HG02840 (cell line): ENCODE measurements around the gene ATP10A.
"Not testable (repeated sequence)": the region's sequence is repeated elsewhere in the genome, so short reads cannot be mapped to it uniquely, and the experiment has no call there.

ENCODE experiments used
- ATAC-seq: cut with Tn5 transposase; IDR thresholded peaks from one replicate; pipeline ENCODE4 v1.9.1; 2021; ENCODE audit warnings: mild to moderate bottlenecking, moderate library complexity, moderate number of reproducible peaks; ENCODE audit not compliant: unreplicated experiment, low FRiP score

Gene ATP10A

DNA sequence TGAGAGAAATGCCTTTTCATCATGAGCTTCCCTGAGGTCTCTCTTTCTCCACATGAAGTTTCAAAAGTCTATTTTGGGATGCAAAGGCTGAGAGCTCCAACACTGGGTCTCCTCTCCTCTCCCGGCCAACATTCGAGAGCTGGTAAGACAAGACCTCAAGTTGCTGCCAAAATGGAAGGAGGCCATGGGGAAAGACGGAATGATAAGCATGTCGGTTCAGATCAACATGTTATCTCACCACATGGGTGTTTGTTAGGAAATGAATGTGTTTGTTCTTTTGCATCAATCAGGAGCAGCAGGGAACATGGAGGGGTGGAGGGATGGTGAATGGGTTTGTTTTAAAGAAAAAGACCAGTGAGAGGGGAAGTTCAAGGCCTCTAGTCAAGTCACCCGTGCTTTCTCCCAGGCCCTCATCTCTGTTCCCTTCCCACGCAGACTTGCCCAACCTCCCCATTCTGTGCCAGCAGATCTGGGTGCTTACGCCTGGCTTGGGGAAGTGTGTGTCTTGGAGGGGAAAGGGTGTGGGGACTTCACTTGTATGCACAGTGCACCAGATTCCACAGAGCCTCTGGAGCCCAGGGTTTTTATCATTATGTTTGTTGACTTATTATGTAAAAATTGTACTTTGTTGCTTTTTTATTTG lies 23.5 kb upstream of the ATP10A start:
- ATAC-seq = no peak

DNA sequence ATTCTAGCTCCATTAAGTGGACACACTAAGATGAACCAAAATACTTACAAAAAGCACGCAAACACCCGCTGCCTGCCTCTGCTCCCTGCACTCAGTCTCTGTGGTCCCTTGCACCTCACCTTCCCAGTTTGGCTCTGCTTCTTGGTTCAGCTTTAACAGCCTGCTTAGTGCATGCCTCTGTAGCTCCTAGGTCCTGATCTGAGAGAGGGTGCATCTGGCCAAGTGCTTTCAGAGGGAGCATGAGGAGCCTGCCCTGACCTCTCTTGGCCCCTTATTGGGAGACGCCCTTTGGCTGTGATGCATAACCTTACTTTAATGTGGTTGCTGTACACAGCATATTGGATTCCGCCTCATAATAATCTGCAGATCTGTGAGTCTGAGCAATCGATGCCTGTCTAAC lies 21.2 kb upstream of the ATP10A start:
- ATAC-seq = no peak

DNA sequence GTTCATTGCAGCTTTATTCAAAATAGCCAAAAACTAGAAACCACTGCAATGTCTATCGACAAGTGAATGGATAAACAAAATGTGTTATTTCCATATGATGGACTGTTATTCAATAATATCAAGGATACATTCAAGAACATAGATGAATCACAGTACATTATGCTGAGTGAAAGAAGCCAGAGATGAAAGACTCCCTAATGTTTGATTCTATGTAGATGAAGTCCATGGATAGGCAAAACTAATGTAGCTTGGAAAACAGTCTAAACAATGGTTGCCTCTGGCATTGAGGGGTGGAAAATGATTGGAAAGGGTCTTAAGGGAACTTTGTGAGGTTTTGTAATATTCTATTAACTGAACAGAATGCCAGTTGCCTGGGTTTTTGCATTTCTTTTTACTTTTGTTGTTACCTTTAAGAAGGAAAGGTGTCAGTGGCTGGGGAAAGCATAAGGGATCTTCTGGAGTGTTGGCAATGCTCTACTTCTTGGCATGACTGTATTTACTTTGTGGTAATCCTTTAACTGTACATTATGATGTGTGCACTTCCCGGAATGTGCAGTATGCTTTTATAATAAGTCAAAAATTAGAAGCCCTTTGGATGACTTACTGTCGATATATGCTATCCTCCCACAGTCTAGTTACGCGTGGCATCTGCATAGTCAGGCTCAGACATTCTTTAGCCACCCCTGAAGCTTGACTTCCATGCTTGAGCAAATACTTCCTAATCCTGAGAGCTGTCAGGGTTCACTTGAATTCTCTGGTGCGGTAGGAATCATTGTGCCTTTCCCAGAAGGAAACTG lies 20.5 kb upstream of the ATP10A start:
- ATAC-seq = no peak

DNA sequence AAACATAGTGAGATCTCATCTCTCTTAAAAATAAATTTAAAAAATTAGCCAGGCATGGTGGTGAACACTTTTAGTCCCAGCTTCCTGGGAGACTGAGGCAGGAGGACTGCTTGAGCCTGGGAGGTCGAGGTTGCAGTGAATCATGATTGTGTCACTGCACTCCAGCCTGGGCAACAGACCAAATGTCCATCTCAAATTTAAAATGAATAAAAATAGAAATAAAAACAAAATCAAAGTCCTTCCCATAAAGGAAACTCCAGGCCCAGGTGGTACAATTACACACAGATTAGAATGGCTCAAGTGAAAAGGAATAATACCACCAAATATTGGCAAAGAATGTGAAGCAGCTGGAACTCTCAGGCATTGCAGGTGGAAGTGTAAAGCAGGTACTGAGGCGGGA lies 19.3 kb upstream of the ATP10A start:
- no peak for ATAC-seq

DNA sequence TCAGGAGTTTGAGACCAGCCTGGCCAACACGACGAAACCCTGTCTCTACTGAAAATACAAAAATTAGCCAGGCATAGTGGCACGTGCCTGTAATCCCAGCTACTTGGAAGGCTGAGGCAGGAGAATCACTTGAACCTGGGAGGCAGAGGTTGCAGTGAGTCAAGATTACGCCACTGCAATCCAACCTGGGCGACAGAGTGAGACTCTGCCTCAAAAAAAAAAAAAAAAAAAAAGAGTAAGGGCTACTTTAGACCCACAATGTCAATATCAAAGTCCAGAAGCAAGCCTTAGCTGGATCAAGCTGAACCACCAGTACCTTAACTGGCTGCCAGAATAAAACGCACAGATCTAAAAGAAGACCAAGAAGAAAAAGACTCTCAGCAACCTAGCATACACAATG lies 17.8 kb upstream of the ATP10A start:
- ATAC-seq = not testable (repeated sequence)

DNA sequence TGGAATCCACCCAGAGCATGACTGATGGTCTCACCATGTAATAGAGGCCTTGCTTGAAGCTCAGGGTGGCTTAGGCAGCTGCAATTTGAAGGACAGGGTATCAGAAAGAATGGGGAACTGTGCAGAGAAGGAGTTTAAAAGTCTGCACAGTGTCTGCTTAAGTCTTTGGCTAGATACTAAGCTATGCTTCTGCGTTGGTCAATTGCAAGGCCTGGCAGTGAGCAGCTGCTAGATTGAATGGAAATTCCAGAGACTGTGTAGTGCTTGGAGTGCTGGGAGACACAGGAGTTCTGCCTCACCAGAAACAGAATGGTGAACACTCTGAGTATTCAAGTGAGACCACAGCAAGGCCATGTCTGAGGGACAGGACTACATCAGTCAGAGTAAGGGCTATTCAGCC lies 17.3 kb upstream of the ATP10A start:
- no peak for ATAC-seq

DNA sequence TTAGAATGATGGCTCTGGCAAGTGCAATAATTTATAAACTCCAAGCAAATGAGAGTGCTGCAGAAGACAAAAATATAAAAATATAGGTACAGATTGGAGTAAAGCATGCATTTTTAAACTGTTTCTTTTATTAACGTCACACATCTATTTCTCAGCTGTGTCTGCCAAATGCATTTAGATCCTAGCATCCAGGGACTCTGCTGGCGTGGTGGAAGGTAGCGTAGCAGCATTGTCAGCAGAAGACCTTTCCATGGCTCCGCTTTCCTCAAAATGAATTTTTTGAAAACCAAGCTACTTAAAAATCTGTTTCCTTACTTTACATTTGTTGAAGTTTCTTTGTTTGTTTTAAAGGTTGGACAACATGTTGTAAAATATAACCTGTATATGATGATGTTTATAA lies 16.3 kb upstream of the ATP10A start:
- ATAC-seq = no peak

DNA sequence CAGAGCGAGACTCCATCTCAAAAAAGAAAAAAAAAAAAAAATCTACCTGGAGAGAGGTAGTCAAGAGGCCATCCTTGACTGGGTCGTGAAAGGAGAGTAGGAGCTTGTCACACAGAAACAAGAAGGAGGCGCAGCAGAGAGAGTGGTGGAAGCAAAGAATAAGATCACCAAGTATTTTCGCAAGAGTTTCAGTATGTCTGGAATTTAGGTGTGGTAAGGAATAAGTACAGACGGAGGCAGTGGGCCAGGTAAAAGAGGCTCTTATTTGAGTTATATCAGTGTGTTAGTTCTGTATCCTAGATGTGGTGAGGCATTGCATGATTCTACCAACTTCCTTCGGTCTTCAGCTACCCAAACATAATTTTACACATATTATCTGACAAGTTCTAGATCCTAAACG lies 14.6 kb upstream of the ATP10A start:
- no peak for ATAC-seq

DNA sequence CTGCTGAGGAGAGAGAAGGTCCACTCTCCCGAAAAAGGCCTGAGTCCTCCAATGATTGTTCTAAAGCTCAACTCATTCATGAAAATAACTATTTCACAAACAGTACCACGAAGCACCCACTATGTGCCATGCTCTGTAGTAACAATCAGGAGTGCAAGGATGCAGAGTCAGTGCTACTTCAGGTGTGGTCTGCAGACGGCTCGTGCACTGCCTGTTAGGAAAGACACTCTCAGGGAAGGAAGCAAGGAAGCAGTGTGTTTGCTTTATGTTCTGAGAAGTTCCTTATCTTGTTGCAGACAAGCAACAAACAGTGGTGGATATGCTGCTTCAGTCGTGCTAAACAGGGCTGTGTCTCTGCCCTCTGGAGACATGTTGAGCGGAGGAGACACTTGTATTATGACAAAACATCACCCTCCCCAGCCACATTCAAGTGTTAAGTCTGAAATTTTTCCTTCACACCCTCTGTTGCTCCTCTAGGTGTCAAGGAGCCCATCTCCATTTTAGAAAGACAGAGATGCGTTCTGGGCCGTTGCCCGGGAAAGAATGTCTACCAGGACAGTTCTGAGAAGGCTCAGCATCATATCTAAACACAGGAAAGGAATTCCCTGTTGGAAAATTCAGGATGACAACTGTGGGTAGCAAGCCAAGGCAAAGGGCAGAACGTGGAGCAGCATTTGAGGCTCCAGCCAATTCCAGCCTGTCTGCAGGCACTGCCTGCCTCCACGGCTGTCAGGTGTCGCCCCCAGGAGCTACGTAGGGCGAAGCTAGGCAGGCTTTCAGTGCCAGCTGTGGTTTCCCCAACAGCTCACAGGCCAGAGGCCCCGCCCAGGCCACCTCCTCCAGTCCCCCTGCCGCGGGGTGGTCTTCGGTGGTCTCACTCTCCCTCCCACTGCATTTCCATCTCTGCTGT lies 13.4 kb upstream of the ATP10A start:
- ATAC-seq = no peak

DNA sequence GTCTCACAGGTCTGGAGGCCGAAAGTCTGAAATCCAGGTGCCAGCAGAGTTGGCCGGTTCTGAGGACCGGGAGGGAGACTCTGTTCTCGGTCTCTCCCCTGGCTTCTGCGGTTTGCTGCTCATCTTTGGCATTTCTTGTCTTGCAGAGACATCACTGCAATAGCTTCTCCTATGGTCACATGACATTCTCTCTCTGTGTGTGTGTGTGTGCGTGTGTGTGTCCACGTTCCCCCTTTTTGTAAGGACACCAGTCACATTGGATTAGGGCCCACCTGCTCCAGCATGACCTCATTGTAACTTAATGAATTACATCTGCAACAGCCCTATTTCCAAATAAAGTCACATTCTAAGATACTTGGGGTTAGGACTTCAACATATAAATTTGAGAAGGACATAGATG lies 12.4 kb upstream of the ATP10A start:
- ATAC-seq = no peak

DNA sequence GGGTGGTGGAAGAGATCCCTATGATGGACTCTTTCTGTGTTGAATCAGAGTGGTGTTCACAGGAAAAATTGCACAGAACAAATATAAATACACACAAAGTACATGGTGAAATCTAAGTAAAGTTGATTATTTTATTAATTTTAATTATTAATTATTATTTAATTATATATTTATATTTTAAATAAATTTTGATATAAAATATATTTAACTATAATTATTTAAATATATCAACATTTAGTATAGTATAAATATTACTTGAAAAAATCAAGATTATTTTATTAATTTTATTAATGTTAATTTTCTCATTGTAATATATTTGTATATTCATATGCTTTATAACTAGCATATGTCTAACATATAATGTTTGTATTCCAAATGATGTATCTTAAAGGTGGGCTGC lies 11.3 kb upstream of the ATP10A start:
- no peak for ATAC-seq

DNA sequence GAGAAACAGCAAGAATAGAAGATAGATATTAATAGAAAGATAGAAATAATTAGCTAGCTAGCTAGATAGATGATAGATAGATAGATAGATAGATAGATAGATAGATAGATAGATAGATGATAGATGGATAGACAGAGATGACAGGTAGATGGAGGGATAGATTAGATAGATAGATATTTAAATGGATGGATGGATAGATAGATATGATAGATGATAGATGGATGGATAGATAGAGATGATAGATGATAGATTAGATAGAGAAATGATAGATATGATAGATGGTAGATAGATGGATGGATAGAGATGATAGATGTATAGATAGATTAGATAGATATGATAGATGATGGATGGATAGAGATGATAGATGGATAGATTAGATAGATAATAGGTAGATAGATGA lies 8.3 kb upstream of the ATP10A start:
- no peak for ATAC-seq

DNA sequence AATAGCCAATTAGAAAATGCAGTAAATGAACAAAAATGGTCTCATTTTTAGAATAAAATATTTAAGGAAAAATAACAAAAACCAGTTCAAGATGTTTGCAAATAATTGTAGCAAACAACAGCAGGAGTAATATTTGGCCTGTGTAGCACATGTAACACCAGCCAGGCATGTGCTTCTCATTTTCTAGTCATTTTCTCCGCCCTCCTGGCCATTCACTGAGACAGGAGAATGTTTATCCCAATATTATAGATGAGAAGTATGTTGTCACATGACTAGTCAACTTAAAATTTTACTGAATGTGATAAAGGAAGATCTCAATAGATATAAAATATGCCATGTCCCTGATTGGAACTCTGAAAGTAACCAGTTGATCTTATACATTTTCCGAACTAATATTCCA lies 7.8 kb upstream of the ATP10A start:
- ATAC-seq = no peak

DNA sequence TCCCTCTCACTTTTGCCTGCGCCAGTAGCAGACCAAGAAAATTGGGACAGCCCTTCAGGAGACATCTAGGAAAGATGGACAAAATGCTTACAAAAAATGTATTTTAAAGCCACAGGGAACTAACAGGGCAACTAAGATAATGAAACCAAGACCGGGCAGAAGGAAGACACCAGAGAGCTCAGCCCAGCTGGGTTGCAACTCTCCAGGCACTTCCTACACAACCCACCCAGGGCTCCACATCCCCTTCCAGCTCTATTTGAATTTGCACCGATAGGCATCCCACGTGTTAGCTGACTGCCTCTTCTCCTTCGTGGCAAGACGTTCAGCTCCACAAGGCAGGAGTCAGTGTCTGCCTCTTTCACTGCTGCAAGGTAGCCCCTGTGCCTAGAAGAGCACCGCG lies 6.6 kb upstream of the ATP10A start:
- no peak for ATAC-seq

DNA sequence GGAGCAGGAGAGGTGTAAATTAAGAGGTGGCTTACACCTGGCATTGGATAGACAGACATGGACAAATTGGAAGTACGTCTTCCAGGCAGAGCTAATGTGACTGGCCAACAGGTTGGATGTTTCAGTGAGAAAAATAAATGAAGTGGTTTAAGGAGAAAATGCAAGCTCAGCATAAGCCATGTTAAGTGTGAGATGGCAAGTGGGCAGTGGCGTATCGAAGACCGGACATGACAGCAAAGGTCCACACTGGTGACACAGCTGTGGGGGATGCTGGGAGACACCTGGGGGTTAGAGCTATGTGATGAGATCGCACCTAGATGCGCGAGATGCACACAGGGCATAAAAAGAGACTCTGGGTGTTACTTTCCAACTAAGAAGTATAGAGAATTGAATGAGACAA lies 3.7 kb upstream of the ATP10A start:
- ATAC-seq = no peak

DNA sequence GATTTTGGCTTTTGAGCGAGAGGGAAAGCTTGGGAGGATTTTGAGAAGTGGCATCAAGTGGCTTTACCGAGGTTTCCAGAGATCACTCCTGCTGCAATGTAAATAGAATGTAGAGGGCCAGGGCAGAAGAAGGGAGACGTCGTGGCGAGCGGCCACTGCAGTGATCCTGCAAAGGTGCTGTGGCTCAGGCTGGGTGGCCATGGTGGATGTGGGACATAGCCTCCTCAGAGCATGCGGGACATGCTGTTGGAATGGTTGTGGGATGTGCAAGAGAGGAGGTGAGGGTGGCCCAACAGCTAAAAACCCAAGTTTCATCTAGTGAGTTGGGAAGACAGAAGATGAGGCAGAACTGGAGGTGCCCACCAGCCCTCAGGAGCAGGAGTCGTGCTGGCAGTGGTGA lies 3.1 kb upstream of the ATP10A start:
- ATAC-seq = no peak

DNA sequence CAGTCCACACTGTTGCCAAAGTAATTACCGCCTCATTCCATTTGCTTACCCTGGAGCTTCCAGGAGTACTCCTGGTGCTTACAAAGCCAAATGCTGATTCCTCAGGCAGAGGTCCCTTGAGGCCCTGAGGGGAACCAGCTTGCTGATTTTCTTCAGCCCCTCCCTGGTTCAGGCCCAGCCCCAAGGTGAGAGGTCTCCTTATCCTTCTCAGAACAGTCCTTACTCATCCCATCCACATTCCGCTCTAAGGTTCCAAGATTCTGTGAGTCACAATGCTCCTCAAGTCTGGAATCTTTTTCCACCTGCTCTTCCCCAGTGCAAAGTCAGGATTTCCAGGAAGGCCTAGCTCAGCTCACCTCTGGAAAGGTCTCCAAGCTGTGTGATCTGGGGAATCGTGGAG lies 1.8 kb upstream of the ATP10A start:
- no peak for ATAC-seq

DNA sequence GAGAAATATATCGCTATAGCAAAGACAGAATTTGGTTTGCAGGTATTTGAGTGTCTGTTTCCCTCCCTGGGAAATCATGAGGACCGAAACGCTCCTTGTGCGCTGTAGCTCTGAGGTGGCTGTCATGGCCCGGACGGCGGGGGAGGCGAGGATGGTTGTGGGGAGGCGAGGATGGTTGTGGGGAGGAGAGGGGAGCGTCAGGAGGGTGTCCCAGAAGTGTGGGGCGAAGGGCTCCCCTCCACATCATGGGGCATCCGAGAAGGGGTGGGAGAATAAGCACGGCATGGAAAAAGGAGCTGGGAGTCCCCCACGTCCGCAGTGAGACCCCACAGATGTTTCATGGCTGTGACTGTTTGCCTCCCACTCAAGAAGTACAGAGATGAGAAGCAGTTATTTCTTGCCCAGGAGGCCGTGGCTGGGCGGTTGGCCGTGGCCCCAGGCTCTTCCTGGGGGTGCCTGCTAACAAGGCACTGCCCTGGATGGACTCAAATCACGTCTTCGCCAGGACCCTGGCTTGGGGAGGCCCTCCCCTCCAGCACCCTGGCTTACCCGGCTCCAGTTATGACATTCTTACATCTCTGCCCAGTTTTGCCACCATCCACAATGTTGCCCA lies 947 bp upstream of the ATP10A start:
- no peak for ATAC-seq

DNA sequence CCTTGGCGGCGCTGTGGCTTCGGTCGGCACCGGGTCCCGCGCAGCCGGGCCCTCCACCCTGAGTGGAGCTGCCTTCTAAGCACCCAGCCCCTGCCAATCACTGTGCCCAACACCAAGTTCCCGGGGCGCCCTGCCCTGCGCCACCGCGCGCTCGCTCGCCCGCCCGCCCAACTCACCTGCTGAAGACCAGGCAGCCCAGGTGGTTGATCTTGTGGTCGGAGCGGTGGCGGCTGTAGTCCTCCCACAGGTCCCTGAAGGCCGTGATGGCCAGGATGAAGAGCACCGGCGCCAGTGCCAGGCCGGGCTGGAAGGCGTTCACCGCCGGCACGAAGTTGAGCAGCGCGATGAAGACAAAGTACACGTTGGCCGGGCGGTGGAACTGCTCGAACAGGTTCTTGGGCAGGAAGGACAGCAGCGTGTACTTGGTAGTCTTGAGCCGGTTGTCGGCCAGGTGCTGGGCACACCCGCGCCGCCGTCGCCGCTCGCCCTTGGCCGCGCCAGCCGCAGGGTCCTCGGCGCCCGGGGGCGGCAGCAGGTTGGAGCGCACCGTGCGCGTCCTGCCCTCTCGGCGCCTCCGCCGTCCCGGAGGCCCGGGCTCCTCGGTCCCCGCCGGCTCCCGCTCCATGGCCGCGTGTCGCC lies 536 bp downstream of the ATP10A start:
- no peak for ATAC-seq

DNA sequence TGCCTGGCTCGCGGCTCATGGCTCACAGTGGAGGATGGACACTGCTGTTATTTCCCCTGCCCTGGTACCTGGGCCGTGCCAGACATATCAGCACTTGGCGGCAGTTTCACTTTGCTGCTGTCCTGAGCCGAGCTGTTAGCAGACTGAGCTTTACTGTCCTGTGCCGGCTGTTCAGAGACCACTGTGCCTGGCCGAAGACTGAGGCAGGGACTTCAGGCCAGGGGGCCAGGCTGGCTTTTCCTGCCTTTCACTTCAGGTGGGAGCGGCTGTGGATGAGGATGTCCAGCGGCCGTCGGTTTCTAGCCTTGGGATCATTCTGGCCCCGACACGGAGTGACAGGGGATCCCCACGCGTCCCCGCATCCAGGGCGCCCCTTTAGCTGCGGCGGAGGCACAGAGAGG lies 1.1 kb downstream of the ATP10A start:
- no peak for ATAC-seq
